ENCODE results near the gene UPK3BL2. TPM values are rescaled to one million over a fixed set of nuclear protein-coding genes. Genes with fewer than 3 reads are reported as not detected.
"Not testable (repeated sequence)": the region's sequence is repeated elsewhere in the genome, so short reads cannot be mapped to it uniquely, and the experiment has no call there.

UPK3BL2 gene
- total RNA-seq, 1 experiment from 2014 or later, result 4.6 TPM

- WGBS (ENCODE audit: extremely low coverage, insufficient read length, low lambda C conversion rate), result no CpG with 5 or more reads among the region's 15 CpGs
- H3K27me3 Mint-ChIP-seq (ENCODE audit: low read depth), result not testable (repeated sequence)
Observed at GRCh38 chr7:102494026-102494425, 49.5 kb downstream of the UPK3BL2 start.

GRCh38 chr7:102493220-102493935, 50.1 kb downstream of the UPK3BL2 start:
- H4K8ac ChIP-seq (replicated peaks; ENCODE audit: insufficient read length, low read depth, low read length); H4K5ac ChIP-seq (ENCODE audit: insufficient read length, low read depth, low read length); H3K9me3 Mint-ChIP-seq; H4K20me1 ChIP-seq (ENCODE audit: control insufficient read depth, insufficient read depth, insufficient read length); H2BK12ac ChIP-seq (ENCODE audit: insufficient read length, low read depth, low read length); H3K27me3 ChIP-seq (ENCODE audit: insufficient read depth, low read length); H3K4me1 Mint-ChIP-seq; H3K4ac ChIP-seq (ENCODE audit: low read depth, low read length); H3K4me1 ChIP-seq (ENCODE audit: insufficient read depth, low read length); H3K14ac ChIP-seq (ENCODE audit: insufficient read depth, low read length); H2AFZ ChIP-seq (ENCODE audit: low read length); H3K27ac ChIP-seq (ENCODE audit: insufficient read length, low read depth, low read length); H3K27ac Mint-ChIP-seq; DNase-seq; H3K23me2 ChIP-seq (ENCODE audit: insufficient read length, low read depth, low read length, poor library complexity, severe bottlenecking); H3T11ph ChIP-seq (ENCODE audit: low read length); H3K4me3 Mint-ChIP-seq; H3K9ac ChIP-seq (ENCODE audit: extremely low read depth, insufficient read length, low read length); H3K79me1 ChIP-seq (ENCODE audit: insufficient read depth, low read depth, low read length, poor library complexity, severe bottlenecking); H2BK15ac ChIP-seq (ENCODE audit: low read depth, low read length); H2BK120ac ChIP-seq (ENCODE audit: low read depth, low read length, poor library complexity, severe bottlenecking); H3K27me3 Mint-ChIP-seq (ENCODE audit: low read depth); H4K91ac ChIP-seq (ENCODE audit: insufficient read length, low read depth, low read length); H3K18ac ChIP-seq (ENCODE audit: insufficient read length, low read depth, low read length); H2BK5ac ChIP-seq (ENCODE audit: insufficient read length, low read length); H2BK20ac ChIP-seq (ENCODE audit: low read depth, low read length, poor library complexity, severe bottlenecking); H3K4me2 ChIP-seq (ENCODE audit: insufficient read depth, insufficient read length, low read length); H2AK5ac ChIP-seq (ENCODE audit: insufficient read length, low read length); H3K23ac ChIP-seq (ENCODE audit: insufficient read length, low read depth, low read length); H3K79me2 ChIP-seq (ENCODE audit: insufficient read depth, low read length); H3K36me3 Mint-ChIP-seq (ENCODE audit: insufficient read depth in 1 of 3, low read depth in 3 of 3); H3K56ac ChIP-seq (ENCODE audit: insufficient read length, low read depth, low read length); H3K9me3 ChIP-seq (ENCODE audit: control insufficient read depth, low read depth, low read length): not testable (repeated sequence)
- no CpG with 5 or more reads among the region's 33 CpGs for WGBS (ENCODE audit: extremely low coverage, insufficient read length, low lambda C conversion rate)

More at GRCh38 chr7:102494026-102494425, 49.5 kb downstream of the UPK3BL2 start:
- not testable (repeated sequence) for H3K4me1 Mint-ChIP-seq; H3K36me3 Mint-ChIP-seq (ENCODE audit: insufficient read depth in 1 of 3, low read depth in 3 of 3); DNase-seq; H4K5ac ChIP-seq (ENCODE audit: insufficient read length, low read depth, low read length); H2AFZ ChIP-seq (ENCODE audit: low read length); H2BK5ac ChIP-seq (ENCODE audit: insufficient read length, low read length); H2BK12ac ChIP-seq (ENCODE audit: insufficient read length, low read depth, low read length); H3K9me3 ChIP-seq (ENCODE audit: control insufficient read depth, low read depth, low read length); H3K79me2 ChIP-seq (ENCODE audit: insufficient read depth, low read length); H4K8ac ChIP-seq (replicated peaks; ENCODE audit: insufficient read length, low read depth, low read length); H4K91ac ChIP-seq (ENCODE audit: insufficient read length, low read depth, low read length); H3K27ac Mint-ChIP-seq; H3K18ac ChIP-seq (ENCODE audit: insufficient read length, low read depth, low read length); H3K9ac ChIP-seq (ENCODE audit: extremely low read depth, insufficient read length, low read length); H2AK5ac ChIP-seq (ENCODE audit: insufficient read length, low read length); H3K4me2 ChIP-seq (ENCODE audit: insufficient read depth, insufficient read length, low read length); H3K4me3 Mint-ChIP-seq; H2BK15ac ChIP-seq (ENCODE audit: low read depth, low read length); H3K23ac ChIP-seq (ENCODE audit: insufficient read length, low read depth, low read length); H3K9me3 Mint-ChIP-seq; H2BK120ac ChIP-seq (ENCODE audit: low read depth, low read length, poor library complexity, severe bottlenecking); H3K4me1 ChIP-seq (ENCODE audit: insufficient read depth, low read length); H4K20me1 ChIP-seq (ENCODE audit: control insufficient read depth, insufficient read depth, insufficient read length); H3K27ac ChIP-seq (ENCODE audit: insufficient read length, low read depth, low read length); H3K56ac ChIP-seq (ENCODE audit: insufficient read length, low read depth, low read length); H3K23me2 ChIP-seq (ENCODE audit: insufficient read length, low read depth, low read length, poor library complexity, severe bottlenecking); H3K14ac ChIP-seq (ENCODE audit: insufficient read depth, low read length); H3K27me3 ChIP-seq (ENCODE audit: insufficient read depth, low read length); H3T11ph ChIP-seq (ENCODE audit: low read length); H3K4ac ChIP-seq (ENCODE audit: low read depth, low read length); H2BK20ac ChIP-seq (ENCODE audit: low read depth, low read length, poor library complexity, severe bottlenecking); H3K79me1 ChIP-seq (ENCODE audit: insufficient read depth, low read depth, low read length, poor library complexity, severe bottlenecking)

Data from H9 (cell line).